RPMI8226 (cell line): Measurements from ENCODE around the gene ZBTB24.

Experiments
- DNase-seq: peaks from one replicate; pipeline ENCODE4 v3.0.0-alpha.2; 2015

Gene ZBTB24

GRCh38 chr6:109498052-109498451 lies 15.0 kb upstream of the ZBTB24 start:
- DNase-seq, result no peak

- DNase-seq, result no peak
Measured at GRCh38 chr6:109496036-109496772, 13.2 kb upstream of the ZBTB24 start.

GRCh38 chr6:109493865-109494264 lies 10.8 kb upstream of the ZBTB24 start:
- DNase-seq, result no peak

DNA sequence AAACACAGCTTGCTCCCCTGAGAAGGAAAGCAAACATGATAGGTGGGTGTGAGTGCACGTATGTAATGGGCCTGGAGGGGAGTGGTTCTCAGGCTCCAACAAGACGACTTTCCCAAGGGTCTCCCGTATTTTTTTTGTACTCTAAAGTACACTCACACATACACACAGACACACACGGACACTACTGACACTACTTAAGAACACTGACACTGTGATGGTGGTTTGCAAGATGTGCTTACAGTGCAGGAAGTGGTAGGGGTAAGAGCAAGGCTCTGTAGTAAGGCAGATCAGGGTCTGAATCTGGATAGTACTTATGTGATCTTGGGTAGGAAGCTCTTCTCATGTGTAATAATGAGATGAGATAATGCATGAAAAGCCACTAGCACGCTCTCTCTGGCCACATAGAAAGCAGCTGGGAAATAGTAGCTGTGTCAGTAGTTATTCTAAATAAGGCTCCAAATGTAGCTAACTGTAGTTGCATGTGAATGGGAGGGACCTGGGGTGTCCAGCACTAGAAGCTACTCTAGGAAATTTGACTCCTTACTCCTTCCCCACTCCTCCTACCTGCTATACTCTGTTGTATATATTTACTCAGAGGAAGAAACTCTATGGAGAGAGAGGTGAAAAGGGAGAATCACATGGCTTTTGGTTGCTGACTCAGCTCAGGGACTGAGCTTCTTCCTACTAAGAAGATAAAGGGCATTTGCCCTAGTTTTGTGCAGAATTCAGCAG lies 8.4 kb upstream of the ZBTB24 start:
- DNase-seq, result no peak

DNA sequence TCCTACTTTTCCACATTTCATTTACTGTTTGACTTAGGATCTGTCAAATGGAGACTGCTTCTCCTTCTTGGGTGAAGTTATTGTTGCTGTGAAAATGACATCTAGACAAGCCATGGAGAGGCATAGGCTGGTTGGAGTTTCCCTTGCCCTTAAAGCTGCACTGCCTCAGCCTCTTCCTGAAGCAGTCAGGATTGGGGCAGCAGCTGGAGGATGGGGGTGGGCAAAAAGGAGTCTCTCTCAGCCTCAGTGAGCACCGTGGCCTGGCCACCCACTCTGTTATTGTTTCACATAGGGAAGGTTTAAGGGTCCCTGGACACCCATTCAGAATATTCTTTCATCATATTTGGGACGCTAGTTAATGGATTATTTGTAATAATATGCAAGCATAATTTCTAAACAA lies 7.7 kb upstream of the ZBTB24 start:
- DNase-seq, result no peak

DNA sequence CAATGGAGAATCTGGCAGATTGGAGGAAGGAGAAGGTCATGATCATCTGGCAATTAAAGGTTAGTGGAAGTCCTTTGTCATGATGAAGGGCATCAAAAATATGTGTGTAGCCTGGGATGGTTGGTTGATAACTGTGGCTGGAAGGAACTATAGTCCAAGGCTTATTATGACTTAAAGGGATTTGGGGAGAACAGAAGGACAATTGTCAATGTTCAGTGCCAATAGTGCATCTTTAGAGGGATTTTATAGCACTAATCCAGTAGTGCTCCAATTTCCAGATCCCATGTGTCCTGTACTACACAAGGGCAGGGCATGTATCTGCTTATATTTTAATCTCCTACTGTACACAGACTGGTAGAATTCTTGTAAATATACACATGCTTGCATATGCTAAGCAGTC lies 5.0 kb upstream of the ZBTB24 start:
- no peak for DNase-seq

- DNase-seq, result no peak
Measured at GRCh38 chr6:109486068-109486467, 3.0 kb upstream of the ZBTB24 start.

DNA sequence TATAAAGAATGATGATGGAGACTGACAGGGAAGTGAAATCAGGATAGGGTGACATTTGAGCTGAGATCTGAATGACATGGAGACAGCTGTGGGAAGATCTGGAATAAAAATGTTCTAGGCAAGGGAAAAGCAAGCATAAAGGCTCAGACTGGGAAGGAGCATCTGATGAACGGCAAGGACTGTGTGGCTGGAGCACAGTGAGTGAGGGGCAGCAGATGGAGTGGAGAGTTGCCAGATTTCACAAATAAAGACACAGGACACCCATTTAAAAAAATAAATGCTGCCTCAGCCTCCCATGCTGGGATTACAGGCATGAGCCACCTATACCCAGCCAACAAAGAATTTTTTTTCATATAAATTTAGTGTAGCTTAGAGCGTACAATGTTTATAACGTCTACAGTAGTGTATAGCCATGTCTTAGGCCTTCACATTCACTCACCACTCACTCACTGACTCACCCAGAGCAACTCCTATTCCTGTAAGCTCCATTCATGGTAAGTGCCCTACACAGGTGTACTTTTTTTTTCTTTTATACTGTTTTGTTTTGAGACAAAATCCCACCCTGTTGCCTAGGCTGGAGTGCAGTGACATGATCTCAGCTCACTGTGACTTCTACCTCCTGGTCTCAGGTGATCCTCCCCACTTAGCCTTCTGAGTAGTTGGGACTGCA lies 2.4 kb upstream of the ZBTB24 start:
- no peak for DNase-seq

DNA sequence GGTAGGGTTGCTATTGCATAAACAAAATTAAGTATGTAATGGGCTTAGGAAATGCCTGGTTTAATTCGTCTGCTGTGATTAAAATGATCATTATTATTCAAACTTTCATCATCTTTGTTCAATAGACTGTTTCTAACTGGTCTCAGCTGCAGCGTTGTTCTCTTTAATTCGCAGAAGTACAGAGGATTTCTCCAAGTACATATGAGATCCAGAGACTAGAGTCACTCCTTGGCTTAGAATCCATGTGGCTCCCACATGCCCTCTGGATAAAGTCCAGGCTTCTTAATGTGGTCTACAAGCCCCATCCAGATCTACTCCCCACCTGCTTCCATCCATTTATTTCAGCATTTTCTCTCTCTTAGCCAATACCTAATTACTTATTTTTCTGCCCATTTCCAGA lies 1.1 kb upstream of the ZBTB24 start:
- no peak for DNase-seq

DNA sequence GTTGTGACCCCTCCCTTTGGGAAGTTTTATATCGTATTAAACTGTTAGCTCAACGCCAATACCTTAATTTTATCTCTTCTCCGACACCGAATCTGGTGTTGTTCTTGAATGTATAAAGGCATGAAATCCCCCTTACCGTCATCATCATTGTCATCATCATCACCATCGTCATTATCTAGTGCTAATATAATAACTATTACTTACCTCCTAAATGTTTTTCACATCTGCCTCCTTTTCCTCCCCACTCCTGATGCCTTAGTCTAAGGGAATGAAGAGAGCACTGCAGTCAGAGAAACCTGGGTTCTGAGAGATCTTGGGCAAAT lies 677 bp upstream of the ZBTB24 start:
- DNase-seq, result no peak

DNA sequence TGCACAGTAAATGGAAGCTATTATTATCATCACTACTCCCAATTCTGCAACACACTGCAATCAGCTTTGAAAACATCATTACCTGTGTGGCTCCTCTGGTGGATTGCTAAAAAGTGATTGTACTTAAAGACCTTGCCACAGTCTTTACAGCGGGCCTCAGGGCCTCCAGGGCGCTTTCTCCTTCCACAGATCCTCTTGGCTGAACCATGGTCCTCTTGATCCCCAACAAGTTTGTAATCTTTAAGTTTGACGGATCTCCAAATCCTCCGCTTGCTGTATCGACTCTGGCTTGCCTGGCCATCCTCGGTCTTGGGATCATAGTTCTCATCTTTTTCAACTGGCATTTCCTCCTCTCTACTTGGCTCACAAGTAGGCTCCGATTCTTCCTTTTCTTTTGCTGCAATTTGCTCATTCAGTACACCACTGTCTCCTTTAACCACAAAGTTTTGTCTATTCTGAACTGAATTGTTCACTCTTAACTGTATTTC lies 2.0 kb downstream of the ZBTB24 start:
- no peak for DNase-seq

DNA sequence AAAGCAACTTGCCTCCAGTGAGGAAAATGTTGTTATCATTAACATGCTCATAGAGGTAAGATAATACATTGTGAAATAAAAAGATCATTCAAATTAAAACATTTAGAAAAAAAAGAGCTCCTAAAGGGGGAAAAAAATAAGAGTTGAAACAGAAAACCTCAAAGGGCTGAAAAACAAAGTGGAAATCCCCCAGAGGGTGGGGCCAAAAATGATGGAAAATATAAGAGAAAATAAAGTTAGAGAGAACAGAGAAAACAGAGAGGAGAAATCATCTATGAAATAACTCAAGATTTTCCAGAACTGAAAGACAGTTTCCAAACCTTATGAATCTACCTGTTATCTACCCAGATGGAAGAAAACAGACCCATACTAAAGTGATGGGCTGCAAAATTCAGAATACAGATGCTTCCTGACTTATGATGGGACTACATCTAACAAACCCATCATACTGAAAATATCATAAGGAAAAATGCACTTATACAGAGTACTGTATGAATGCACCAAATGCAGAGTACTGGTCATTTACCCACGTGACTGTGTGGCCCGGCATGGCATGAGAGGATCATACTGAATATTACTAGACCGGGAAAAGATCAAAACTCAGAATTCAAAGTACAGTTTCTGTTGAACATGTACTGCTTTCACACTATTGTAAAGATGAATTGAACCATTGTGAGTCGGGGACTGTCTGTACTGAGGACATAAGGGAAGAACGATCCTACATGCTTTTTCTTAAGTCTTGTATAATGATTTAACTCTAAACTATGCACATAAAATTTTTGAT lies 4.0 kb downstream of the ZBTB24 start:
- no peak for DNase-seq

GRCh38 chr6:109478222-109478805 lies 4.7 kb downstream of the ZBTB24 start:
- DNase-seq, result no peak

DNA sequence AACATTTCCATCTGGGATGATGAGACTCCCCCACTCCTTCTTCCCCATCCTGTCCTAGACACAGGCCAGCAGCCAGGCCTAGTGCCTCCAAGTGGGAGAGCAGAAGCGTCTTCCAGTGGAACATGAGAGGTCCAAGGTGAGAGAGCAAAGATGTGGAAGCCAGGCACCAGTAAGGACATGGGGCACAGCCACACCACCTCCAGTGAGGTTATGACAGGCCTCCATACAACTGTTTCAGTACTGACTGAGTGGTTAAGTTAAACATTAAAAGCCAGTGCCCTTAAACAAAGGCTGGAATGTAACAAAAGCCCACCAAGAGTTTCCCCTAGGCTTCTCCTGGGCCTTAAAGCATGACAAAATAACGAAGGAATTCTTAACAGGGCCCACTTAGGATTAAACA lies 5.3 kb downstream of the ZBTB24 start:
- no peak for DNase-seq

DNA sequence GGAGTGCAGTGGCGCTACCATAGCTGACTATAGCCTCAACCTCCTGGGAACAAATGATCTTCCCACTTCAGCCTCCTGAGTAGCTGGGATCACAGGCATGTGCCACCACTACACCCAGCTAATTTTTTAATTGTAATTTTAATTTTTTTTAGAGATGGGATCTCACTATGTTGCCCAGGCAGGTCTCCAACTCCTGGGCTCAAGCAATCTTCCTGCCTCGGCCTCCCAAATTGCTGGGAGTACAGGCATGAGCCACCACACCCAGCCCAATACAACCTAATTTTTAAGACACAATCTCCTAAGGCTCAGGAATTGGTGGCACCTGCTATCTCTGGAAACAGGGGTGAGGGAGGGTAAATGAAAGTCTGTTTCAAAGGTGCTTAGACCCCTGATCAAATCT lies 5.8 kb downstream of the ZBTB24 start:
- no peak for DNase-seq

DNA sequence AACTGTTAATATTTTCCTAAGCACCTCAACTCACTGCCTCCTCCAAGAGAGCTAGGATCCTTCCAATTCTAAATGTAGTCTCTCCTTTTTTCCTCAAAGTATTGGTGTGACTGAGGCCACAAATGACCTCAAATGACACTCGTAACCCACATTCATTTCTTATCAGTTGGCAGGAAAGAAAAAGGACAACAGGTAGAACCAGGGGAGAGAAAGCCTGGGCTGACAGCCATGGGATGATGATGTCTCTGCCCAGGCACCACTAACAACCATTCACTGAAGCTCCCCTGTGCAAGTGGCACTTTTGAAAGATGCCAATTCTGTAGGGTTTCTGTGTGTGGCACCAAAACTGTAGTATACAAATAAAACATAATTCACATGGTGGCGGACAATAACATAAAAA lies 7.4 kb downstream of the ZBTB24 start:
- no peak for DNase-seq

- DNase-seq, result no peak
Measured at GRCh38 chr6:109474995-109475394, 8.0 kb downstream of the ZBTB24 start.

DNA sequence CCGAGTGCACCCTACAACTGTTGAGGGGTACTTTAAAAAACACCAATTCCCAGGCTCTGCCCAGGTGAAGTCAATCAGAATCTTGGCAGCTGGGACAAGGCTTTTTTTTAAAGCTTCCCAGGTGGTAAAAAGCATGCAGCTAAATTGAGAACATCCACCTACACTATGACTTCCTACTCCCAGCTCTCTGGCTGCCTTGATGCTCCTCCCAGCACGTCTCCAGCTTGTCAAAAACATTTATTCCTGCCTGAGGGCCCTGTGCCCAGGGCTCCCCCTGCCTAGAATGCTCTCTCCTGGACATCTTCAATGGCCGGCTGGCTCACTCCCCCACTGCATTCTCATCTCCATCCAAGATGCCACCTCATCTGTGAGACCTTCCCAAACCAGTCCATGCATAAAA lies 9.9 kb downstream of the ZBTB24 start:
- DNase-seq, result no peak

GRCh38 chr6:109472132-109472995 lies 10.7 kb downstream of the ZBTB24 start:
- no peak for DNase-seq

- DNase-seq, result no peak
Measured at GRCh38 chr6:109471105-109471810, 11.8 kb downstream of the ZBTB24 start.

GRCh38 chr6:109469591-109470189 lies 13.3 kb downstream of the ZBTB24 start:
- no peak for DNase-seq
